HG02610 (cell line): ENCODE results near the gene PTPRE.
A peak's percentile ranks its signal among the peaks of the same experiment; 100 is the strongest.

Source experiments
- ATAC-seq: cut with Tn5 transposase; IDR thresholded peaks from one replicate; pipeline ENCODE4 v1.9.1; 2021; ENCODE audit warnings: mild to moderate bottlenecking, moderate library complexity; ENCODE audit not compliant: unreplicated experiment

The PTPRE gene

DNA sequence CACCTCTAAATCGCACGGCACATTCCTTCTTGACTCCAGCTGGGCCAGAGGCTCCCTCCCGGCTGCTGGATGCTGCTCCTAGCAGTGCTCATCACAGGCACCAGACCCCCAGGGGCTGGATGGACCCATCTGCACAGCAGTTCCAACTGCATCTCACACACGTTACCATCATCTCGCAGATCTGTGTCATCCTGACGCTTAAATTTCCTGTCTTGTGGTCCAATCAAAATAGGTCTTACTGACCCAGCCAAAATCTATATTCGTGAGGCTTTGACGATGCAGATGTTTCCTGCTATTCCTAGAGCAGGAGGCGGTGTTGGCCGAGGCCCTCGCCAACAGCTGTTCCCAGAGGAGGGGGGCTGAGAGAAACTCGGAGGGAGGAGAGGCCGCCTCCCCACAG, 111.3 kb downstream of the PTPRE start:
- ATAC-seq: no peak

GRCh38 chr10:128018691-128019090, 111.8 kb downstream of the PTPRE start:
- no peak for ATAC-seq

GRCh38 chr10:128022261-128023196, 115.6 kb downstream of the PTPRE start:
- ATAC-seq: no peak

GRCh38 chr10:128024426-128024825, 117.5 kb downstream of the PTPRE start:
- no peak for ATAC-seq

GRCh38 chr10:128025437-128025836, 118.5 kb downstream of the PTPRE start:
- ATAC-seq: no peak

GRCh38 chr10:128025951-128026350, 119.0 kb downstream of the PTPRE start:
- ATAC-seq: no peak

DNA sequence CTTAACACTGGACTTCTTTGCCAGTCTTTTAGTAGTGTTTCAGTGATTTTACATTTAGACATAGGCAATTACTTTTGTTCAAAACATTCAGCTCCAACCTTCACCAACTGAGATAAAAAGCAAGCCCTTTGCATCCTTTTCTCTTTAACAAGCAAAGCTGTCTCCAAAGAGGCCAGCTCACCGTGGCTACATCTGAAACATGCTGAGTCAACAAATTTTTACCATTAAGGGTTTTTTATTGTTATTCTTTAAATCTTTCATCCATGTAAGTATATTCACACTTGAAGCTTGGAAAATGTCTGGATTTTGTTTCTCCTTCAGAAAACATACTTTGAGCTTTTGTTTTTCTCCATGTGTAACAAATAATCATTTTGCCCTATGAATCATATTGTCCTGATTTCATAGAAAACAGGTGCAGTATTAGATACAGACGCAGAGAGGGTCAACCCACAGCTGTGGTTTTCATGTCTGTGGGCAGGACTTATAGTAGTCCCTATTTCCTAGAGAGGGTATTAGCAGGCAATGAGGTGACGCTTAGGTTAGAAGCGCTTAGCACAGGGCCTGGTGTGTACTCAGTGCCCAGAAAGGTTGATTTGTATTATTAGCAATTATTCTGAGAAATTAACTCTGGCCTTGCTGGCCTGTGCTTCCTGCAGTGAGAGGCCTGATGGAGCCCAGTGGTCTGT, 119.9 kb downstream of the PTPRE start:
- ATAC-seq: peak; percentile 40

- ATAC-seq: no peak
These were observed 120.4 kb downstream of the PTPRE start for GRCh38 chr10:128027306-128027705.

DNA sequence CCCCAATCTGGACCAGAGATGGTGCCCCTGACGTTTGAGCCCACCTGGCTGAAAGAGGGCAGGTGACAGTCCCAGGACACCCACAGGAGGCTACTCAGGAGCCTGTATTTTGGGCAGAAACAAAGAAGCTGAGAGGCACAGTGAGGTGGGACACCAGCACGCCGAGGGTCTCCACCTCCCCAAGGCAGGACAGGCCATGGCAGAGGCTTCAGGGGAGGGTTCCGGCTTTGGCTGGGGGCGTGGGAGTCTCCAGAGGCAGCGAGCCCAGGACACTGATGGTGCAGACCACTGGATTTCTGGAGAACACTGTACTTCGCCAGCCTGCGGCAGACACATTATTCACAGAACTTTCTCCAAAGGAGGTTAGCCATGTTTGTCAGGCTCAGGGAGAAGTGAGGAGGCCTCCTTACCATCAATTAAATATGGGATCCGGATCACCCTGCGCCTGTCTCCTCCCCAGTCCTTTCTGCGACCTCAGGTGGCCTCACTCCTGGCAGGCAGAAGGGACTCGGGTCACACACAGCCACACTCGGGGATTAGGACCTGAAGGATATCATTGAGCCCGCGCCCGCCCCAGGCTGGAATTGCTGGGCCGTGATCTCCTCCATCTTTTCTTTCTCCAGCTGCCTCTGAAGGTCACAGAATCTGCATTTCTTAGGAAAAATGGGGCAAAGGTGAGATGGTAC, 121.1 kb downstream of the PTPRE start:
- ATAC-seq: no peak

- ATAC-seq: no peak
These were observed 121.8 kb downstream of the PTPRE start for GRCh38 chr10:128028508-128029289.

GRCh38 chr10:128029290-128029651, 122.4 kb downstream of the PTPRE start:
- no peak for ATAC-seq

DNA sequence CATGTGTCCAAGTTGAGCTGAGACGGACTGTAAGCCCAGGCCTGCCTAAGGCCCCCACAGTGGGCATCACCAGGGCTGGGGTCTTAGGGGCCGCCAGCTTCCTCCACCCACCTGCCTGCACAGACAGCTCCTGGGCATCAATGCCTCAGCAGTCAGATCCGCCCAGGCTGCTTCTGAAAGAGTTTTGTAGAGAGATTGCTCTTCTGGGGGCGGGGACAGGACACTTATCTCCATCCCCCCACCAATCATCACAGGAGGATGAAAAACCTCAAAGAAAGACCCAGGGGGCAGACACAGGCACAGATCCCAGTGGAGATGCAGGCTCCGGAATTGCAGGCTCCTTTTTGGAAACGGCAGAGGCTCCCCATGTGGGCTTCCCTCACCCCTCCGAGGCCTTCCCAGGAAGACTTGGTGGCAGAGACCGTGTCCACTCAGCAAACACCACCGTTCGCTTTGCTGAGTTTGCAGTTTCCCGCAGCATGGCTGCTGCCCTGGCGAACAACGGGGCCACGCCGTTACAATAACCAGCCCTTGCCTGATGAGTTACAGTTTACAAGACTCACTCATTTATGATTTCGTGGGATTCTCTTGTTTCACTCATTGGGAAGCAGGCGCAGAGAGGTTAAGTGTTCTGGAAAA, 122.9 kb downstream of the PTPRE start:
- ATAC-seq: no peak

GRCh38 chr10:128030498-128031072, 123.7 kb downstream of the PTPRE start:
- ATAC-seq: no peak

GRCh38 chr10:128031216-128031615, 124.3 kb downstream of the PTPRE start:
- ATAC-seq: no peak

DNA sequence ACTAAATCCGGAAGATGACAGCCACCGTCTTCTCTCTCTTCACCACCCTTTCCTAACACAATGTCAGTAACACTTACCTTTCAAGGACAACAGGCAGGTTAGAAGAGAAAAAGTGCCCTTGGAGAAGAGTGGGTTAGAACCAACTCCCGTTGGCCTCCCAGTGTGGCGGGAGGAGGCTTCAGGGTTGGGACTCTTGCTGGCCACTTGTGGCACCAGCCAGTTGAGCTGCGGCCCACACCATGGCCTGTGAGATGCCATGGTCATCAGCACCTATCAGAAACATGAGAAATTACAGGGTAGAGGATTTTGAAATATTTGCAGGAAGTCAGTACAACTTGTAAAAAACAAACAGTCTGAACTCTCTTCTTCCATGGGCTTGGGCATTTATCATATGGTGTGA, 125.6 kb downstream of the PTPRE start:
- no peak for ATAC-seq

DNA sequence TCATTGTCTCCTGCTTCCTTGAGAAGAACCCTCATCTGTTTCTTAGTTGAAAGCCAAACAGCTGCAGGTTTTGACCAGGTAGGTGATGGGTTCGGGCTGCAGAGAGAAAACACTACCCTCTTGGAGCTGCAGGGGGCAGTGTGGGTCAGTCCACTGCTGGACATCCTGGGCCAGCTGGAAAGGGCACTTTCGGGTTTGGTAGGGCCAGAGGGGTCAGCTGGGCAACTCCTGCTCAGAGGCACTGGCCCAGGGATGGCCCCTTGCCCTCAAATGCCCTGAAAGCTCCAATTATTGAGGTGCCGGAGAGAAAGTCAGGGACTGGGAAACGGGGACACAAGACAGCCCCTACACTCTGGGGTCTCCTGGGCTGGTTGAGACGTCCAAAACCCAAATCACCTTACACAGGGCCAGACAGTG, 128.7 kb downstream of the PTPRE start:
- ATAC-seq: no peak

DNA sequence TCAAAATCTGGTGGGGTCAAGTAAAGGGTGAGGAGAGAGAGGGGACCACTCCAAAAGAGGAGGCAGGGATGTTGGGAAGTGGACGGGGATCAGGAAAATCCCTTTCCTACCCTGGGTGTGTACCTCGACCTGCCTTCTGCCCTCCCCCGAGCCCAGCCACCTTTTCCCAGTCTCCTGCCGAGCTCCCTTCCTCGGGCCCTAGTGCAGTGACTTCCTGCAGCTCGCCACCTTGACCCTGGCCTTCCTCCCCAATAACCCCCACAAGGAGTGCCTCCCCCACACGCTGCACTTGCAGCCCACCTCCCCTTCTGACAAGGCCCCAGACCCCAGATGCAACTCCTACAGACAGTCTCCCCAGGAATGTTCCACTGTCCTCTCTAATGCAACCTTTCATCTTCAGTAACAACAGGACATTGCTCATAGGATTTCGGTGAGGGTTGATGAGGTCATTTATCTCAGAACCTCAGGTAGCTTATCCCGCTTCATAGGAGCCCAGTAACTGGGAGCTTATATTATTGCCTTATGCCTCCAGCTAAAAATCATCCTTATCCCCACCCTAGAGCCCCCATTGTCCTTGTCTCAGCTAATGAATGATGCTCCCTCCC, 129.2 kb downstream of the PTPRE start:
- ATAC-seq: no peak

- no peak for ATAC-seq
These were observed 130.0 kb downstream of the PTPRE start for GRCh38 chr10:128036746-128037543.

GRCh38 chr10:128040096-128040495, 133.2 kb downstream of the PTPRE start:
- ATAC-seq: no peak
